Limb (tissue), 2 donors: ENCODE results near the gene LAMTOR2.
"Not testable (repeated sequence)": the region's sequence is repeated elsewhere in the genome, so short reads cannot be mapped to it uniquely, and the experiment has no call there.

Experiments used
- DNase-seq, 2 donors: peaks; one replicate each; pipeline ENCODE4 v3.0.0-alpha.2; 2016; ENCODE audit errors: extremely low spot score in 2 of 2

Gene LAMTOR2

GRCh38 chr1:156054500-156055280, at the start of gene LAMTOR2:
TSS of gene LAMTOR2 (plus strand) at chr1:156054782. CDS start at chr1:156054890, 108 bp downstream.
- peak; percentile 99 to 100 for DNase-seq

GRCh38 chr1:156004843-156005584, 49.6 kb upstream of the LAMTOR2 start:
- DNase-seq, result no peak

- DNase-seq, result no peak
Measured at GRCh38 chr1:156006666-156007376, 47.8 kb upstream of the LAMTOR2 start.

GRCh38 chr1:156009404-156009803, 45.2 kb upstream of the LAMTOR2 start:
- DNase-seq, result no peak

GRCh38 chr1:156012051-156012817, 42.3 kb upstream of the LAMTOR2 start:
- DNase-seq, result no peak

GRCh38 chr1:156014829-156015228, 39.8 kb upstream of the LAMTOR2 start:
- no peak for DNase-seq

- DNase-seq, result no peak
Measured at GRCh38 chr1:156019946-156020292, 34.7 kb upstream of the LAMTOR2 start.

GRCh38 chr1:156020293-156021092, 34.1 kb upstream of the LAMTOR2 start, which contains the start of gene SSR2:
TSS of gene SSR2 (minus strand) at chr1:156020951. CDS start at chr1:156020167, 784 bp downstream.
- peak; percentile 89 to 93 for DNase-seq

GRCh38 chr1:156021093-156021428, 33.5 kb upstream of the LAMTOR2 start:
- DNase-seq, result no peak

- no peak for DNase-seq
Measured at GRCh38 chr1:156021954-156022353, 32.6 kb upstream of the LAMTOR2 start.

- DNase-seq, result no peak
Measured at GRCh38 chr1:156024801-156025200, 29.8 kb upstream of the LAMTOR2 start.

- DNase-seq, result no peak
Measured at GRCh38 chr1:156025876-156026275, 28.7 kb upstream of the LAMTOR2 start.

- no peak for DNase-seq
Measured at GRCh38 chr1:156026588-156026987, 28.0 kb upstream of the LAMTOR2 start.

- no peak for DNase-seq
Measured at GRCh38 chr1:156033011-156033410, 21.6 kb upstream of the LAMTOR2 start.

- DNase-seq, result not testable (repeated sequence)
Measured at GRCh38 chr1:156034991-156035390, 19.6 kb upstream of the LAMTOR2 start.

GRCh38 chr1:156042828-156043227, 11.8 kb upstream of the LAMTOR2 start:
- no peak for DNase-seq

GRCh38 chr1:156045076-156045475, 9.5 kb upstream of the LAMTOR2 start:
- DNase-seq, result no peak

- no peak for DNase-seq
Measured at GRCh38 chr1:156048663-156049258, 5.8 kb upstream of the LAMTOR2 start.

GRCh38 chr1:156050376-156050775, 4.2 kb upstream of the LAMTOR2 start:
- DNase-seq, result no peak
